Neural progenitor cell (in vitro differentiated cells): ENCODE data around the gene CCNY.

Experiments used
- EZH2 ChIP-seq: fragments of 200-600 bp; sonication (generic); IDR thresholded peaks from 2 replicates; pipeline ENCODE4 v1.6.1; 2017; ENCODE audit warnings: antibody characterized with exemption, mild to moderate bottlenecking, moderate library complexity
- EZH2phosphoT487 ChIP-seq: fragments of 200-600 bp; sonication (generic); IDR thresholded peaks from 2 replicates; pipeline ENCODE4 v1.6.1; 2017; ENCODE audit warnings: antibody characterized with exemption
- TF ChIP-seq, protein P1 (sequence below): fragments of 200-600 bp; sonication (generic); IDR thresholded peaks from 2 replicates; pipeline ENCODE4 v1.5.1; 2017; ENCODE audit warnings: antibody characterized with exemption, mild to moderate bottlenecking

GRCh38 chr10:35437829-35438228, 101.5 kb downstream of the CCNY start:
- TF ChIP-seq, protein P1, sequence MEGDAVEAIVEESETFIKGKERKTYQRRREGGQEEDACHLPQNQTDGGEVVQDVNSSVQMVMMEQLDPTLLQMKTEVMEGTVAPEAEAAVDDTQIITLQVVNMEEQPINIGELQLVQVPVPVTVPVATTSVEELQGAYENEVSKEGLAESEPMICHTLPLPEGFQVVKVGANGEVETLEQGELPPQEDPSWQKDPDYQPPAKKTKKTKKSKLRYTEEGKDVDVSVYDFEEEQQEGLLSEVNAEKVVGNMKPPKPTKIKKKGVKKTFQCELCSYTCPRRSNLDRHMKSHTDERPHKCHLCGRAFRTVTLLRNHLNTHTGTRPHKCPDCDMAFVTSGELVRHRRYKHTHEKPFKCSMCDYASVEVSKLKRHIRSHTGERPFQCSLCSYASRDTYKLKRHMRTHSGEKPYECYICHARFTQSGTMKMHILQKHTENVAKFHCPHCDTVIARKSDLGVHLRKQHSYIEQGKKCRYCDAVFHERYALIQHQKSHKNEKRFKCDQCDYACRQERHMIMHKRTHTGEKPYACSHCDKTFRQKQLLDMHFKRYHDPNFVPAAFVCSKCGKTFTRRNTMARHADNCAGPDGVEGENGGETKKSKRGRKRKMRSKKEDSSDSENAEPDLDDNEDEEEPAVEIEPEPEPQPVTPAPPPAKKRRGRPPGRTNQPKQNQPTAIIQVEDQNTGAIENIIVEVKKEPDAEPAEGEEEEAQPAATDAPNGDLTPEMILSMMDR = no peak
- TF ChIP-seq EZH2phosphoT487 (no peak), EZH2 (no peak)
